GM19397 (cell line): ENCODE results near the gene GJB2.

ENCODE experiments used
- ATAC-seq: cut with Tn5 transposase; IDR thresholded peaks from one replicate; pipeline ENCODE4 v1.9.1; 2021; ENCODE audit warnings: mild to moderate bottlenecking, moderate library complexity; ENCODE audit not compliant: unreplicated experiment

Gene GJB2

GRCh38 chr13:20193162-20193906 lies 596 bp upstream of the GJB2 start:
- ATAC-seq = no peak

- no peak for ATAC-seq
Measured at GRCh38 chr13:20192158-20192835, 441 bp downstream of the GJB2 start.

GRCh38 chr13:20191311-20192157 lies 1.2 kb downstream of the GJB2 start:
- no peak for ATAC-seq

DNA sequence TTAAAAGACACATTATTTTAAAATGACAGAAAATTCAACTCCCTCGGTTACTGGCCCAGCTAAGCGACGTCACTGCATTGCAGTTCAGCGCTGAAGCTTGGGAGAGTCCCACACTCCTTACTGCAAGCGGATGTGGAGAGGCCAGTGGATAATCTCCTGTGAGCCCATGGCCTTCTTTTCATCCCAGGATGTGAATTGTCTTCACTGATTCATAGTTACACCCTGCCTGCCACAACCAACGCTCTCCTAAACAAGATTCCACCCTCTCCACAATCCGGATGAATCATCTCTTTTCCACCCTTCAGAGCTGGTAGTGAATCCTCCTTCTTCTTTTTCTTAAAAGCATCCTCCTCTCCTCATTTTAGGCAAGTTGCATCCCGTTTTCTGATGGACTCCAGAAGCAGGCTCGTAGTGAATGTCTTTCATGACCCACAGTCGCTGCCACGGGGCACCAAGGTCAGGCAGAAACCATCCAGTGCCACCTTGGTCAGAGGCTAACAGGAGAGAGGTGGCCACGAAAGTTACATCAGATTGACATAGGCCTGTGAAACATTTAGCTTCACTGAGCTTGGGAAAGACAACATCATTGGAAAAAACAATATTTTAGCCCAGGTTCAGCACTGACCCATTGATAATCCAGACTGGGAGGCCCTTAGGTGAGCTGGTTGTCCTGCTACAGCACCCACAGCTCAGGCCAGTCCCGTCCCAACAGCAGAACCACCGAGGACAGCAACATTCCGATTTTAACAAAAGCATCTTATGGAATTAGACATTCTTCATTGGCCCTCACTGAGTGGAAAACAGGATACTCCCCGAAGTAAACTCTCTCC lies 2.0 kb downstream of the GJB2 start:
- ATAC-seq = no peak

GRCh38 chr13:20190076-20190475 lies 2.7 kb downstream of the GJB2 start:
- no peak for ATAC-seq

DNA sequence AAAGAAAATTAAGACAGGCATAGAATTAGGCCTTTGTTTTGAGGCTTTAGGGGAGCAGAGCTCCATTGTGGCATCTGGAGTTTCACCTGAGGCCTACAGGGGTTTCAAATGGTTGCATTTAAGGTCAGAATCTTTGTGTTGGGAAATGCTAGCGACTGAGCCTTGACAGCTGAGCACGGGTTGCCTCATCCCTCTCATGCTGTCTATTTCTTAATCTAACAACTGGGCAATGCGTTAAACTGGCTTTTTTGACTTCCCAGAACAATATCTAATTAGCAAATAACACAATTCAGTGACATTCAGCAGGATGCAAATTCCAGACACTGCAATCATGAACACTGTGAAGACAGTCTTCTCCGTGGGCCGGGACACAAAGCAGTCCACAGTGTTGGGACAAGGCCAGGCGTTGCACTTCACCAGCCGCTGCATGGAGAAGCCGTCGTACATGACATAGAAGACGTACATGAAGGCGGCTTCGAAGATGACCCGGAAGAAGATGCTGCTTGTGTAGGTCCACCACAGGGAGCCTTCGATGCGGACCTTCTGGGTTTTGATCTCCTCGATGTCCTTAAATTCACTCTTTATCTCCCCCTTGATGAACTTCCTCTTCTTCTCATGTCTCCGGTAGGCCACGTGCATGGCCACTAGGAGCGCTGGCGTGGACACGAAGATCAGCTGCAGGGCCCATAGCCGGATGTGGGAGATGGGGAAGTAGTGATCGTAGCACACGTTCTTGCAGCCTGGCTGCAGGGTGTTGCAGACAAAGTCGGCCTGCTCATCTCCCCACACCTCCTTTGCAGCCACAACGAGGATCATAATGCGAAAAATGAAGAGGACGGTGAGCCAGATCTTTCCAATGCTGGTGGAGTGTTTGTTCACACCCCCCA lies 3.8 kb downstream of the GJB2 start:
- no peak for ATAC-seq

GRCh38 chr13:20186771-20187170 lies 6.0 kb downstream of the GJB2 start:
- no peak for ATAC-seq

DNA sequence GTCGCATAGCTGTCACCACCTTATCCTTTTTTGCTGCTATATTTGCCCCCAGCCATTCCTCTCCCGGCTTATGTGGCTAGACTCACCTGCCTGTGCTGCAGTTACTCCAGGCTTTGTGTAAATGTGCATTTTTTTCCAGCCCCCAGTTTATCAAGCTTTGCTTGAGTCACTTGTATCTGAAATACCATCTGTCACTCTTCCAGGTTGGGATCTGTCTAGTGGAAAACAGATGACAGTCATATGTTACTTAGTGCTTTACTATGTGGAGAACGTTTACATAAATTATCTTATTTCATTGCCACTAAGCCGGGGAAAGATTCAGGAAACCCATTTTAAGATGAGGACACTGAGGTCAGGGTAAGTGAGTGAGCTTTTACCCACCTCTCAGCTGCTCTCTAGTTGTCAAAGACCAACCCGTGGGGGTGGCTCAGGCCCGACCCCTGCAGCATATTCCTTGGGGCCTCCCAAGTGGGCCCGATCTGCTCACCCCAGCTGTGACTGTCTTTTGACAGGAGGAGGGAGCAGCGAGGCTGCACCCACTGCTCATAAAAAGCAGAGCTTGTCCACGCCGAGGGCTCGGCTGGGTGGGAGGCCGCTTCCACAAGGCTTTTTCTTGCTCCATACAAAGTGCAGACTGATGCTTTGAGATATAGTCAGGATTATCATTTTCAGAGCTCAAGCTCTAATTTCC lies 7.2 kb downstream of the GJB2 start:
- ATAC-seq = no peak

GRCh38 chr13:20182231-20182846 lies 10.4 kb downstream of the GJB2 start:
- peak; percentile 77 for ATAC-seq

GRCh38 chr13:20181188-20181587 lies 11.6 kb downstream of the GJB2 start:
- ATAC-seq = no peak

DNA sequence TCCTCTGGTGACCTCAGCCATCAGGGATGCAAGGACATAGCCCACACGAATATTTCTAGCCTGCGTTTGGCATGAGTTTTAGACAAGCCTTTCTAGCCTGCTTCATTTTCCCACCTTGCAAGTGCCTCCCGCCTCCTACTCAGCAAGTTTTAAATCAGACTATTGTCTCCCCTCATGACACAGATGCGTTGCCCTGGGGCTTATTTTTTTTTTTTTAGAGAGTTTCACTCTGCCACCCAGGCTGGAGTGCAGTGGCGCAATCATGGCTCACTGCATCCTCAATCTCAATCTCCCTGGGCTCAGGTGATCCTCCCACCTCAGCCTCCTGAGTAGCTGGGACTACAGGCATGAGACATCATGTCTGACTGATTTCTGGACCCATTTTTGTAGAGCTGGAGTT lies 14.6 kb downstream of the GJB2 start:
- ATAC-seq = no peak

DNA sequence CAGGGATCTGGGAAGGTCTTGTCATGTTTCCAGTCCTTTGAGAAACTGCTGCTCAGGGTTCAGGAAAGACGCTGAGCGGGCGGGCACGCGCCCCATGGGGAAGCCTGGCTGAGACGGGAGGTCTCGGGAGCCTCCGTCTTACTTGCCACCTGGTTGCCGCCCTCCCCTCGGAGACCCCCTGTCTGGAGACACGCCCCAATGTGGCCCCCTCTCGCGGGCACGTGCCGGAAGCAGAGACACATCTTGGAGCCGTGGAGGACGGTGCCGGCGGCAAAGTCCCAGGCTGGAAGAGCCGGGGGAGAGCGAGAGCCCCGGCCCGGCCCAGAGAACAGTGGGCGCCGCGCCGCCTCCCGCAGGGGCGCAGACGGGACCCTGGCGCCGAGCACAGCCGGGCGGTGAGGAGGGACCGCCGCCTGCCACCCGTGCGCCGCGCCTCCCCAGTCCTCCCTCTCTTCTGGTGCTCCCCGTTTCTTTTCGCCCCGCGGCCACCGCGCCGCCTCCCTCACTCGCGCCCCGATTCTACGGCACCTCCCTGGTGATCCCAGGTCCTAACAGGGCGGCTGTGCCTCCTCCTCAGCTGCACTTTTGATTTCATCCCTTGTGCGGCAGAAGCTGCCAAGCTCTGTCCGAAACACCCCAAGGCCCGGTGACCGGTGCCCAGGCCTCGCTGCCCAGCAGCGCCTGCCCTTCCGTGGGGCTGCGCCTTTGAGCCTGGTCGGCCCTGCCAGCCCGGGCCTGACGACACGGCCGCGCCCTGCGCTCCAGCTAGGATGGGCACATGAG lies 15.5 kb downstream of the GJB2 start:
- ATAC-seq = no peak

GRCh38 chr13:20175907-20176652 lies 16.7 kb downstream of the GJB2 start:
- no peak for ATAC-seq

DNA sequence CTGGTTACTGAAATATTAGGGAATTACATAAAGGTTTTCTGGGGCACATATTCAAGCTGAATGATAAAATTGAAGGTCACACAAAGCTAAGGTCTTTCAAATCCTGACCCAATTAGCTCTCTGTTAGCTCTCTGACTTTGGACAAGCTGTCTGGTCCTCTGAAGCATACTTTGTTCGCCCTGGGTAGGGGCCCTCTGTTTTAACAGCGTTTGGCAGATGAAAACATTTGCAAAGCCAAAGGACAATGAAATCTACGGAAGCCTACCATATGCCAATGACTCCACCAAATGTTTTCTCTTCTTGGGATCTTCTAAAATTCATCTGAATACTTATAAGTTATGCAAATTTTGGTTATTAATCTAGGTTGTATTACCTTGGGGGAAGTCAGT lies 17.3 kb downstream of the GJB2 start:
- no peak for ATAC-seq

GRCh38 chr13:20174656-20175405 lies 17.9 kb downstream of the GJB2 start:
- ATAC-seq = peak; percentile 95

DNA sequence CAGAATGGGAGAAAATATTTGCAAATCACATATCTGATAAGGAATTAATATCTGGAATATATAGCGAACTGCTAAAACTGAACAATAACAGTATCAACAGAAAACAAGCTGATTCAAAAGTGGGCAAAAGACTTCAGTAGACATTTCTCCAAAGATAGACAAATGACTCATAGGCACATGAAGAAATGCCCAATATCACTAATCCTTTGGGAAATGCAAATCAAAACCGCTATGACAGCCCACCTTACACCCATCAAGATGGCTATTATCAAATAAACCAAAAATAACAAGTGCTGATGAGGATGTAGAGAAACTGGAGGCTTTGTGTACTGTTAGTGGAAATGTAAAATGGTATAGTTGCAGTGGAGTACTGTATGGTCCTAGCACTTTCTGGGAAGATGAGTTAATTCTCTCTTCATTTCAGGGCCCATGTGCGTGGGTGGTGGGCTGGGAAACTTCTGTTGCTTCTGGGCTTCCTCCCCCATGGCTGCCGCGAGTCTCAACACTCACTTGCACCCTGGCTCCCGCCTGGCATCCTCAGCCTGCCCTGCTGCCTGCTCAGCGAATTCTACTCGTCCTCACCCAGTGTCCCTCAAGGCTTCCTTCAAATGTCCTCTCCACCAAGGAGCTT lies 19.5 kb downstream of the GJB2 start:
- no peak for ATAC-seq
